A673 (cell line): ENCODE results near the gene RANBP2.

Experiments used
- CTCF ChIP-seq: fragments of 300-800, 200-600 bp; sonication (generic); conservative IDR thresholded peaks from 2 replicates; pipeline ENCODE4 v1.5.1; 2017; ENCODE audit warnings: low read depth, mild to moderate bottlenecking, antibody characterized with exemption, low read length, moderate library complexity, mixed read lengths
- EZH2 ChIP-seq: fragments of 200-600 bp; sonication (generic); IDR thresholded peaks from 2 replicates; pipeline ENCODE4 v1.6.1; 2017; ENCODE audit warnings: borderline replicate concordance, low read depth, mild to moderate bottlenecking, mixed read lengths, antibody characterized with exemption, low read length; ENCODE audit not compliant: poor library complexity, severe bottlenecking

- TF ChIP-seq EZH2 (no peak), CTCF (no peak)
Measured at GRCh38 chr2:108834620-108835019, 115.3 kb downstream of the RANBP2 start.
